K562 (cell line): ENCODE measurements around the gene SPX. TPM values are rescaled to one million over a fixed set of nuclear protein-coding genes. Genes with fewer than 3 reads are reported as not detected.

Source experiments
- ETV5 ChIP-seq: sonication (generic); formaldehyde crosslinking; IDR thresholded peaks from 2 replicates; pipeline ENCODE4 v1.4.0; 2020; ENCODE audit warnings: low read depth, mild to moderate bottlenecking, missing genetic modification reagents
- FOXJ2 ChIP-seq: fragments of 200-800 bp; sonication (Bioruptor generic); IDR thresholded peaks from 2 replicates; pipeline ENCODE4 v1.6.1; 2016; ENCODE audit warnings: missing genetic modification characterization, missing compliant biosample characterization
- MCM7 ChIP-seq, 2 experiments: fragments of 450-650 bp; IDR thresholded peaks; 2 replicates each; pipeline ENCODE4 v1.6.1; 2016 to 2018
- MECOM ChIP-seq: fragments of 250-450 bp; sonication (Bioruptor Pico); IDR thresholded peaks from 2 replicates; pipeline ENCODE4 v1.8.0; 2022; ENCODE audit warnings: inconsistent platforms
- RB1 ChIP-seq: fragments of 450-650 bp; IDR thresholded peaks from 2 replicates; pipeline ENCODE4 v1.6.1; 2017; ENCODE audit warnings: low read depth, mild to moderate bottlenecking
- RFX7 ChIP-seq: fragments of 250-450 bp; sonication (Bioruptor Pico); IDR thresholded peaks from 2 replicates; pipeline ENCODE4 v1.5.1; 2021; ENCODE audit warnings: mild to moderate bottlenecking
- SRSF3 ChIP-seq: fragments of 200-400 bp; formaldehyde crosslinking; IDR thresholded peaks from 2 replicates; pipeline ENCODE4 v1.6.1; 2016; ENCODE audit warnings: mild to moderate bottlenecking, low read length, moderate library complexity; ENCODE audit not compliant: insufficient read depth
- WHSC1 ChIP-seq: IDR thresholded peaks from one replicate; pipeline ENCODE4 v1.6.1; 2012; ENCODE audit warnings: low read length, control low read depth, inconsistent platforms
- ZNF384 ChIP-seq: IDR thresholded peaks from 2 replicates; pipeline ENCODE4 v1.6.1; 2012; ENCODE audit warnings: low read depth, low read length, improper control_type of control experiment
- ZSCAN32 ChIP-seq: fragments of 450-650 bp; formaldehyde crosslinking; IDR thresholded peaks from 2 replicates; pipeline ENCODE4 v1.4.0; 2020; ENCODE audit warnings: mild to moderate bottlenecking, moderate library complexity
- polyA plus RNA-seq, 8 experiments: library from polyadenylated mRNA; depleted of rRNA in 4 of 8; stranded (reverse) in 5 of 8; unstranded in 3 of 8; fragments of >200 nt; fragmentation: Nextera tagmentation in 2 of 8; fragmentation: Illumina TruSeq in 1 of 8; extraction: Ambion mirVana in 2 of 8; extraction: Trizol in 1 of 8; gene quantifications; 2 replicates each; pipeline versions ENCODE4 v1.2.1 to v1.2.3, GENCODE V29; 2011 to 2014; ENCODE audit warnings: inconsistent platforms in 1 of 8, missing spikeins in 1 of 8
- total RNA-seq, 7 experiments: library from RNA; depleted of rRNA in 6 of 7; stranded (reverse); fragments of >200 nt in 6 of 7; fragmentation: Illumina TruSeq in 2 of 7; extraction: Trizol in 2 of 7; gene quantifications; 2 replicates each; pipeline versions ENCODE4 v1.2.1 to v1.2.3, GENCODE V29; 2011 to 2021; ENCODE audit warnings: low replicate concordance in 1 of 7
- TF ChIP-seq, protein P1 (sequence below): fragments of 250-450 bp; sonication (Bioruptor Pico); IDR thresholded peaks from 2 replicates; pipeline ENCODE4 v1.9.0; 2021; ENCODE audit warnings: mild to moderate bottlenecking, inconsistent platforms
- TF ChIP-seq, protein P2 (sequence below): fragments of 450-650 bp; IDR thresholded peaks from 2 replicates; pipeline ENCODE4 v1.6.1; 2014; ENCODE audit warnings: low read depth, mild to moderate bottlenecking, moderate library complexity, borderline replicate concordance
- TF ChIP-seq, protein P3 (sequence below): fragments of 250-450 bp; sonication (Bioruptor Pico); IDR thresholded peaks from 2 replicates; pipeline ENCODE4 v1.4.0; 2020; ENCODE audit warnings: mild to moderate bottlenecking, moderate library complexity, borderline replicate concordance
- TF ChIP-seq, protein P4 (sequence below): sonication (generic); formaldehyde crosslinking; IDR thresholded peaks from 2 replicates; pipeline ENCODE4 v1.9.0; 2022; ENCODE audit warnings: mild to moderate bottlenecking, missing genetic modification reagents
- TF ChIP-seq, protein P5 (sequence below): fragments of 250-450 bp; sonication (Bioruptor Pico); IDR thresholded peaks from 2 replicates; pipeline ENCODE4 v1.5.0; 2020; ENCODE audit warnings: mild to moderate bottlenecking, borderline replicate concordance
- TF ChIP-seq, protein P6 (sequence below): fragments of 250-450 bp; sonication (Bioruptor Pico); IDR thresholded peaks from 2 replicates; pipeline ENCODE4 v1.6.1; 2021; ENCODE audit warnings: mild to moderate bottlenecking

The SPX gene
- total and polyA plus RNA-seq, 9 of the 15 experiments (the other 6 are each of a cell fraction or from before 2014, with no cell fraction given): 0.06 to 0.40 (median 0.14) TPM

DNA sequence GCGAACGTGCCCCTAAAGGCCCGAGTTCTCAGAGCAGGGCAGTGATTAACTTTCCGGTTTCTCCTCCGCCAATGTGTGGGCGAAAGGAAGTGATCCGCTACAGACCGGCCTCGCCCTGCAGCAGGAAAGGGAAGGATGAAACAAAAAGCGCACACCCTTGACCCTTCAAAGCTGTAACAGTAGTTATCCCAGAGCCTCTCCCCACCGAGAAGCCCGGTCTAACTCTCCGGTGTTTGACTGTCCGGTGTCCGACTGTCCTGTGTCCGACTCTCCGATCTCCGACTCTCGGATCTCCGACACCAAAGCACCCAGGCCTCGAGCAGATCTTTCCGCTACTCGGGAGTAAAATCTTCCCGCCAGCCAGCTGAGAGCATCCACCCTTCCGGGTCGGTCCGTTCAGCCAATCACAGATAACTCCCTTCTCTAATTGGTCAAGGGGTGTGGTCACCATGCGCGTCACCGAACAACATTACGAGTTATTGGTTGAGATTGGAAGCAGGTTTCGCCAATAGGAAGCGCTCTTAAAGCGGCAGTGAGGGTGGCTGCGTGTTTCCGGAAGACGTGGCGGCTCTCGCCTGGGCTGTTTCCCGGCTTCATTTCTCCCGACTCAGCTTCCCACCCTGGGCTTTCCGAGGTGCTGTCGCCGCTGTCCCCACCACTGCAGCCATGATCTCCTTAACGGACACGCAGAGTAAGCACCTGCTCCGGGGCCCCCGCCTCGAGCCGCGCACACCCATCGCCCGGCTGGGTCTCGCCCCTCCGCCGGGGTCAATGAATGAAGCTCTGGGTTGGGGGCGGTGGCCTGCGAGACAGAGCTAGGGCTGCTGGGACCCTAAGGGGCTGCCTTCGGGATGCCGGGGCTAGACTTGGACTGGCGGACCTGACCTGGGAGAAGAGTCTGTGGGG lies 24.6 kb upstream of the SPX start, which contains the start of the genes GOLT1B and RECQL (continued):
- TF ChIP-seq RB1: peak; percentile 92; the same call in 1 of the 2 replicates
- TF ChIP-seq RFX7: no peak
- TF ChIP-seq, protein P1, sequence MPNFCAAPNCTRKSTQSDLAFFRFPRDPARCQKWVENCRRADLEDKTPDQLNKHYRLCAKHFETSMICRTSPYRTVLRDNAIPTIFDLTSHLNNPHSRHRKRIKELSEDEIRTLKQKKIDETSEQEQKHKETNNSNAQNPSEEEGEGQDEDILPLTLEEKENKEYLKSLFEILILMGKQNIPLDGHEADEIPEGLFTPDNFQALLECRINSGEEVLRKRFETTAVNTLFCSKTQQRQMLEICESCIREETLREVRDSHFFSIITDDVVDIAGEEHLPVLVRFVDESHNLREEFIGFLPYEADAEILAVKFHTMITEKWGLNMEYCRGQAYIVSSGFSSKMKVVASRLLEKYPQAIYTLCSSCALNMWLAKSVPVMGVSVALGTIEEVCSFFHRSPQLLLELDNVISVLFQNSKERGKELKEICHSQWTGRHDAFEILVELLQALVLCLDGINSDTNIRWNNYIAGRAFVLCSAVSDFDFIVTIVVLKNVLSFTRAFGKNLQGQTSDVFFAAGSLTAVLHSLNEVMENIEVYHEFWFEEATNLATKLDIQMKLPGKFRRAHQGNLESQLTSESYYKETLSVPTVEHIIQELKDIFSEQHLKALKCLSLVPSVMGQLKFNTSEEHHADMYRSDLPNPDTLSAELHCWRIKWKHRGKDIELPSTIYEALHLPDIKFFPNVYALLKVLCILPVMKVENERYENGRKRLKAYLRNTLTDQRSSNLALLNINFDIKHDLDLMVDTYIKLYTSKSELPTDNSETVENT (CRISPR knock-in tag): no peak
- no peak; the same call in 1 of the 2 replicates for TF ChIP-seq ETV5 (CRISPR knock-in tag)
- TF ChIP-seq WHSC1: no peak
- TF ChIP-seq, protein P2, sequence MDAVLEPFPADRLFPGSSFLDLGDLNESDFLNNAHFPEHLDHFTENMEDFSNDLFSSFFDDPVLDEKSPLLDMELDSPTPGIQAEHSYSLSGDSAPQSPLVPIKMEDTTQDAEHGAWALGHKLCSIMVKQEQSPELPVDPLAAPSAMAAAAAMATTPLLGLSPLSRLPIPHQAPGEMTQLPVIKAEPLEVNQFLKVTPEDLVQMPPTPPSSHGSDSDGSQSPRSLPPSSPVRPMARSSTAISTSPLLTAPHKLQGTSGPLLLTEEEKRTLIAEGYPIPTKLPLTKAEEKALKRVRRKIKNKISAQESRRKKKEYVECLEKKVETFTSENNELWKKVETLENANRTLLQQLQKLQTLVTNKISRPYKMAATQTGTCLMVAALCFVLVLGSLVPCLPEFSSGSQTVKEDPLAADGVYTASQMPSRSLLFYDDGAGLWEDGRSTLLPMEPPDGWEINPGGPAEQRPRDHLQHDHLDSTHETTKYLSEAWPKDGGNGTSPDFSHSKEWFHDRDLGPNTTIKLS: peak; percentile 99
- TF ChIP-seq, protein P3, sequence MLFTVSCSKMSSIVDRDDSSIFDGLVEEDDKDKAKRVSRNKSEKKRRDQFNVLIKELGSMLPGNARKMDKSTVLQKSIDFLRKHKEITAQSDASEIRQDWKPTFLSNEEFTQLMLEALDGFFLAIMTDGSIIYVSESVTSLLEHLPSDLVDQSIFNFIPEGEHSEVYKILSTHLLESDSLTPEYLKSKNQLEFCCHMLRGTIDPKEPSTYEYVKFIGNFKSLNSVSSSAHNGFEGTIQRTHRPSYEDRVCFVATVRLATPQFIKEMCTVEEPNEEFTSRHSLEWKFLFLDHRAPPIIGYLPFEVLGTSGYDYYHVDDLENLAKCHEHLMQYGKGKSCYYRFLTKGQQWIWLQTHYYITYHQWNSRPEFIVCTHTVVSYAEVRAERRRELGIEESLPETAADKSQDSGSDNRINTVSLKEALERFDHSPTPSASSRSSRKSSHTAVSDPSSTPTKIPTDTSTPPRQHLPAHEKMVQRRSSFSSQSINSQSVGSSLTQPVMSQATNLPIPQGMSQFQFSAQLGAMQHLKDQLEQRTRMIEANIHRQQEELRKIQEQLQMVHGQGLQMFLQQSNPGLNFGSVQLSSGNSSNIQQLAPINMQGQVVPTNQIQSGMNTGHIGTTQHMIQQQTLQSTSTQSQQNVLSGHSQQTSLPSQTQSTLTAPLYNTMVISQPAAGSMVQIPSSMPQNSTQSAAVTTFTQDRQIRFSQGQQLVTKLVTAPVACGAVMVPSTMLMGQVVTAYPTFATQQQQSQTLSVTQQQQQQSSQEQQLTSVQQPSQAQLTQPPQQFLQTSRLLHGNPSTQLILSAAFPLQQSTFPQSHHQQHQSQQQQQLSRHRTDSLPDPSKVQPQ (CRISPR knock-in tag): no peak
- TF ChIP-seq, protein P4, sequence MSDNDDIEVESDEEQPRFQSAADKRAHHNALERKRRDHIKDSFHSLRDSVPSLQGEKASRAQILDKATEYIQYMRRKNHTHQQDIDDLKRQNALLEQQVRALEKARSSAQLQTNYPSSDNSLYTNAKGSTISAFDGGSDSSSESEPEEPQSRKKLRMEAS (CRISPR knock-in tag): peak; percentile 43; the same call in 1 of the 2 replicates
- no peak for TF ChIP-seq ZNF384
- no peak for TF ChIP-seq MCM7 (IDR thresholded peaks at IDR 0.05)
- no peak for TF ChIP-seq FOXJ2 (tag)
- TF ChIP-seq, protein P5, sequence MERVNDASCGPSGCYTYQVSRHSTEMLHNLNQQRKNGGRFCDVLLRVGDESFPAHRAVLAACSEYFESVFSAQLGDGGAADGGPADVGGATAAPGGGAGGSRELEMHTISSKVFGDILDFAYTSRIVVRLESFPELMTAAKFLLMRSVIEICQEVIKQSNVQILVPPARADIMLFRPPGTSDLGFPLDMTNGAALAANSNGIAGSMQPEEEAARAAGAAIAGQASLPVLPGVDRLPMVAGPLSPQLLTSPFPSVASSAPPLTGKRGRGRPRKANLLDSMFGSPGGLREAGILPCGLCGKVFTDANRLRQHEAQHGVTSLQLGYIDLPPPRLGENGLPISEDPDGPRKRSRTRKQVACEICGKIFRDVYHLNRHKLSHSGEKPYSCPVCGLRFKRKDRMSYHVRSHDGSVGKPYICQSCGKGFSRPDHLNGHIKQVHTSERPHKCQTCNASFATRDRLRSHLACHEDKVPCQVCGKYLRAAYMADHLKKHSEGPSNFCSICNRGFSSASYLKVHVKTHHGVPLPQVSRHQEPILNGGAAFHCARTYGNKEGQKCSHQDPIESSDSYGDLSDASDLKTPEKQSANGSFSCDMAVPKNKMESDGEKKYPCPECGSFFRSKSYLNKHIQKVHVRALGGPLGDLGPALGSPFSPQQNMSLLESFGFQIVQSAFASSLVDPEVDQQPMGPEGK (CRISPR knock-in tag): no peak
- TF ChIP-seq ZSCAN32: no peak
- TF ChIP-seq SRSF3: 0 out of 2 replicates have a peak, but pooled peaks have one; percentile 69
- no peak for TF ChIP-seq MECOM (CRISPR knock-in tag)
- TF ChIP-seq, protein P6, sequence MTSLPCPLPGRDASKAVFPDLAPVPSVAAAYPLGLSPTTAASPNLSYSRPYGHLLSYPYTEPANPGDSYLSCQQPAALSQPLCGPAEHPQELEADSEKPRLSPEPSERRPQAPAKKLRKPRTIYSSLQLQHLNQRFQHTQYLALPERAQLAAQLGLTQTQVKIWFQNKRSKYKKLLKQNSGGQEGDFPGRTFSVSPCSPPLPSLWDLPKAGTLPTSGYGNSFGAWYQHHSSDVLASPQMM (CRISPR knock-in tag): no peak
